Measurements from ENCODE around the gene IL4.

Gene IL4

DNA sequence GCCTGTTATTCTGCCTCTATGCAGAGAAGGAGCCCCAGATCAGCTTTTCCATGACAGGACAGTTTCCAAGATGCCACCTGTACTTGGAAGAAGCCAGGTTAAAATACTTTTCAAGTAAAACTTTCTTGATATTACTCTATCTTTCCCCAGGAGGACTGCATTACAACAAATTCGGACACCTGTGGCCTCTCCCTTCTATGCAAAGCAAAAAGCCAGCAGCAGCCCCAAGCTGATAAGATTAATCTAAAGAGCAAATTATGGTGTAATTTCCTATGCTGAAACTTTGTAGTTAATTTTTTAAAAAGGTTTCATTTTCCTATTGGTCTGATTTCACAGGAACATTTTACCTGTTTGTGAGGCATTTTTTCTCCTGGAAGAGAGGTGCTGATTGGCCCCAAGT is 301 bp upstream of the IL4 start:
- no peak for DNase-seq

GRCh38 chr5:132674671-132675506 is 1.1 kb downstream of the IL4 start:
- no peak for DNase-seq

DNA sequence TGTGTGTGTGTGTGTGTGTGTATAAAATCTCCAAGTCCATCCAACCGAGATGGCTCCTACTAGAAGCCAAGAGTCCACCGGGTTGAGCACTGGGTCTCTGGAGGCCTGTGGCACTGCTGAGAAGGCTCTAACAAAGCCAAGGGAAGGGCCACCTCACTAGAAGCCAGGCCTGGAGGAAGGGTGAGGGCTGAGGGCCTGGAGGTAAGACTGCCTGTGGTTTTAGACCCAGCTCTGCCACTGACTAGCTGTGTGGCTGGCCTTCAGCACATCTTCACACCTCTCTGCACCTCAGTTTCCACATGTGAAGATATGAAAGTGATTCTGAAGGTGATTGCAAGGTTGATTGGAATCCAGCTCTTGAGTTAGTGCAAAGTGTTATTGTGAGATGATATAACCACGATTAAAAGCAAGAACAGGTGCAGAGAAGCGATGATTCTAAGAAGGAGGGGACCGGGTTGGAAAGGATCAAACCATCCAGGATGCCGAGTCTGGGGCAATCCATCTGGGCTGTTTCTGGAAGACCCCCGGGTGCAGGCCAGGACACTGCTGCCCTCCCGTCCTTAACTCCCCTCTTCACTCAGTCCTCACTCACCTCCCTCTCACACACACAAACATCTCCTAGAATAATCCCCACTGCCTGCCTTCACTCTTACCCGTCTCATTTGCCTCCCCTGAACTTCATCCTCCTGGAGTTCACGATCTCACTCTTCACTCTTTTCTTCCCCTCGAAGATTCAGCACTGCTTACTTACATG is 2.3 kb downstream of the IL4 start:
- no peak for DNase-seq

DNA sequence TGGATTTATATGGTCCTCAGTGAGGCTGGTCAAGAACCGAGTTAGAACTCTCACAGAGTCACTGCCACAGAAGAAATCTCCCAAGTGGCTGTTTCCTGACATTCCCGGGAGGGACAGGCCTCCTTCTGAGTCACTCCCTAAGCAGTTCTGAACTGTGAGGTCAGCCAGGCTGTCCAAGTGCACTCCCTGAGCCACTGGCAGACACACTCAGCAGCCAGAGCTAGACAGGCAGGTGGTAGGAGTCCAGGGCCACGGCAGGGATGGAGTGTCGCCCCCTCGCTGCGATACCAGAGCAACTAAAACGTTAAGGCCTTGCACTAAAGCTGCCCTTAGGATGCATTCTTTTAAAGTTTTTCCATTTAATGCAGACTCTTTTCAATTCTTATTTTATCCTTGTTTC is 3.4 kb downstream of the IL4 start:
- no peak for DNase-seq

DNA sequence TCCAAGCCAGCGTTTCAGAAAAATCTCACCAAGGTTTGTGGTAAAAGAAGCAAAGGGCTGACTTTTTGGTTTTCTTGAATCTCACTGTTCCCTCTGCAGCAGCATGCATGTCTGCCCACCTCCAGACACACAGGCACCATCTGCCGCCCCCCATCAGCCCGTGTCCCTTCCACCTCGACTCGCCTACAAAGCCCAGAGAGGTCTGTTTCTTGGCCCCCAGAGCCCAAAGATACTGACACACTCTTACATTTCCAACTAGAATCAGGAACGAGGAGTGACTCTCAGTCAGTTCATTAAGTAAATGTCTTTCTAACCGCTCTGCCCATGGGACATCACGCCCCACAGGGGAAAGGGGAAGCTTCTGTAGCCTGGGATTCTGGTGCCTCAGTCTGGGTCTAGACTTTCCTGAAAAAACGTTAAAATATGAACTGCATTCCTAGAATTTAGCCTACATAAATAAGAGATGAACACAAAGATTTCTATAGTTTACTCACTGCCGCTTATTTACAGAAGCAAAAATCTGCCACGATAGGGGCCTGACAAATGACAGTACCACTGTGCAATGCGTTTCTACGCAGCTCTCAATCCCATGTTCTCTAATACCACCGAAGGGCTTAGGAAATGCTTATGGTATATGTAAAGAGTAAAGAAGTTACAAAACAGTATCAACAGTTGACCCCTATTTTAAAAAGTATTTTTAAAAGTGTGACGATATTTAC is 4.1 kb downstream of the IL4 start:
- no peak for DNase-seq

- DNase-seq, result no peak
Measured at GRCh38 chr5:132678735-132679134, 4.9 kb downstream of the IL4 start.

GRCh38 chr5:132679166-132679565 is 5.4 kb downstream of the IL4 start:
- no peak for DNase-seq

DNA sequence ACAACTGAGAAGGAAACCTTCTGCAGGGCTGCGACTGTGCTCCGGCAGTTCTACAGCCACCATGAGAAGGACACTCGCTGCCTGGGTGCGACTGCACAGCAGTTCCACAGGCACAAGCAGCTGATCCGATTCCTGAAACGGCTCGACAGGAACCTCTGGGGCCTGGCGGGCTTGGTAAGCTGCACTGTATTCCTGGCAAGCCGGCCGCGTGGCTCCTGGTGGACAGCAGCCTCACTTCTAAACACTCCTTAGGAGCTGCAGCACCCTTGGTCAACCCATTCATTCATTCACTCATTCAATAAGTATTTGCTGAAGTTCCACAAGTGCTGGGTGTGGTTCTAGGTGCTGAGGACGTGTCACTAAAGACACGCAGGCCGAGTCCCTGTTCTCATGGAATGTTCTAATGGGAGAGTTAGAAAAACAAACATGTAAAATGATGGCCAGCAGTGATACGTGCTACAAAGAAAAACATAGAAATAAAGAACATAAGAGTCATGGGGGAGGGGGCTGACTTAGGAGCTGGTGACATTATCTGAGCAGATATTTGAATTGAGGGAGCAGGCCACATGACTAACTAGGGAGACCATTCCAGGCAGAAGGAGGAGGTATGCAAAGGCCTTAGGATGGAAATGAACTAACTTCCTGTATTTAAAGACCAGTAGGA is 6.1 kb downstream of the IL4 start:
- DNase-seq, result no peak

DNA sequence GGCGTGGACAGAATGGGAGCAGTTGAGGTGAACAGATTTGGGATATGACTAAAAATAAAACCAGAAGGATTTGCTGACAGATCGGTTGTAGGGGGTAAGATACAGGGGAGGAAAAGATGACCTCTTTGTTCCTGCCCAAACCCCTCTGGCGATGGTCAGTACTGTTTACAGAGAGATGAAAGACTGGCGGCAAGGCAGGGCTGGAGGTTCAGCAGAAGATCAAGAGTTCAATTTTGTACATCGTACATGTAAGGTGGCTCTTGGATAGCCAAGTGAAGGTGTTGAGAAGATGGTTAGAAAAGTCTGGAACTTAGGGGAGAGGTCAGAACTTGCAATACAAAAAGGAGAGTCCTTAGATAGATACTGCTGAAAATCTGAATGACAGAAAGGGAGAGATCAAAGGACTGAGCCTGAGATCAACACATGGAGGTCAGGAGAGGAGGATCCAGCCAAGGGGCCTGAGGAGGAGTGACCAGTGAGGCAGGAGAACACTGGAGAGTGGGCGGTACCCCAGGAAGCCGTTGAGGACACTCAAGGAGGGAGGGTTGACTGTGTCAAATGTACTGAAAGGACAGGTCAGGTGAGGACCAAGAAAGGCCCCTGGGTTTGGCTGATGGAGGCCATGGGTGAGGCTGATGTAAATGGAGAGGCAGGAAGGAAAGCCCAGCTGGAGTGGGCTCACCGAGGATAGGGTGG is 7.1 kb downstream of the IL4 start:
- no peak for DNase-seq

DNA sequence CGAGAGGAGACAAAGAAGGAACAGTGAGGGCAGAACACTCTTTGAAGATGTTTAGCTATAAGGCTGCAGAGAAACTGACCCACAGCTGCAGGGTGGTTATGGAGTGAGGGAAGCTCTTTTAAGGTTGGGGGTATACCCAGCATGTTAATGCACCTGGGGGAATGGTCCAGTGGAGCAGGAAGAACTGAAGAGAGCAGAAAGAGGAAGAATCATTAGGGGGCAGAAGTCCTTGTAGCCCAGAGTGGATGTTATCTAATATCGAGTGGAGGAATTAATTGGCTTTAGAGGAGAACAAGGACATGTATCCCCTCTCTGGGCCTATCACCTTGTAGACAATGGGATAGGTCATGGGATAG is 7.7 kb downstream of the IL4 start:
- DNase-seq, result no peak

DNA sequence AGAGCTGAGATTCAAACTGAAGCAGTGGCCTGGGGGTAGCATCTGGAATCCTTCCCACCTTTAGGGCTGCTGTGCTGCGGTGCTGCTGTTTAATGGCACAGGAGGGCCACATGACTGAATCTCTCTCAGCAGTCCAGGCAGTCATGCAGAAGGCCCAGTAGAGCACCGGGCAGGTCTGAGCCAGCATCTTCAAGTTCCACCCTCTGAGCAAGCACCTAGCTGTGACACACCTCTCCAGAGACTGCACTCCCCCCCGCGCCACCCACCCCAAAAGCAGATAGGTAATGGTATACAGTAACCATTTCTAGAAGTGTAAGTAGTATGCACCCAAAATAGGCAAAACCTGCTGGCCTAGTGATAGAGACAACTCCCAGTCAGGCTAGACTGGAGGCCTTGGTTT is 8.2 kb downstream of the IL4 start:
- DNase-seq, result no peak

GRCh38 chr5:132684491-132684890 is 10.7 kb downstream of the IL4 start:
- no peak for DNase-seq

- DNase-seq, result no peak
Measured at GRCh38 chr5:132684922-132685720, 11.3 kb downstream of the IL4 start.

DNA sequence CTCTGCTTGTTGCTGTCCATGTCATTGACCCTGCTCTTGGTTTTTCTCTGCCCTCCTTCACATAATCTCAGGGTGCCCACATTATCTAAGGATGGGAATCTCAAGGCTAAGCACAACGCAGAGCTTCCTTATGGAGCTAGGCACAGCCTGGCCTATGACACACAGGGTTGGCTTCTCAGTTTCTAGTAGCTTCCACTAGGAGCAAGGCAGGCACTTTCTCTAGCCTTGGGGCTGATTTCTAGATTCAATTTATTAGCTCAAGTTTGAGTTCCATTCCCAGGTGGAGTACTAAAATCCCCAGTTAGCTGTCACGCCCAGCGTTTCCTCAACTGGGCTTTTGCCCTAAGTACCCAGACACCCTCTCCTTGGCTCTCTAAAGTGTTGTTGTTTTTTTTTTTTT is 12.4 kb downstream of the IL4 start:
- DNase-seq, result no peak

- no peak for DNase-seq
Measured at GRCh38 chr5:132687995-132688394, 14.2 kb downstream of the IL4 start.

DNA sequence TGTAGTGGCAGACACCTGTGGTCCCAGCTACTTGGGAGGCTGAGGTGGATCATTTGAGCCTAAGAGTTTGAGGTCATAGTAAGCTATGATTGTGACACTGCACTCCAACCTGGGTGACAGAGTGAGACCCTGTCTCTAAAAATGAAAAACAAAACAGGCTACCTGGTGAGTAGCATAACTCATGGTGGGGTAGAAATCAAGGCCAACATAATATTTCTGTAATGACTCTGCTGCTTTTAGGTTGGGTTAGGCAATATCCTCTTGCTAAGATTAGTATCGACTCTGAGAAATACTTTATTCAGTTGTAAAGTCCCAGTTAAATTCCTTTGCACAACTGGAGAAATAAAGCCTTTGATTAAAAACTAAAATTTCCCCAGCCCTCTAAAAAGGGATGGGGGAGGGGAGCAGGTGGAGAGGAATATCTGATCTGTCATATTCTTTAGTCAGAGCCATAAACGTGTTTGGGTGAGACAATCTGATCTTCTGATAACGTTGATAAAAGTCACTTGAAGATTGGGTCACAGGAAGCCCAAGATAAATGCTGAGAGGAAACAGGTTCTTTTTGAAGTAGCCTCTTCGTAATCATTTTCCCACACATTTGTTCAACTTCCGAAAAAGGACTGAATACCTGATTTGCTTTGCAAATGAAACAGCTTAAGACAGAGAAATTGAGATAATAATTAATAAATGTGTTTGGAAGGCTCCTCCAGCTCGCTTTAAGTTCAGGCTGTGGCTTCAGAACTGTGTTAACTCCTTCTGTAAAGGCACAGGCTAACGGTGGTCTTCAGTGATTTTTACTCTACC is 14.9 kb downstream of the IL4 start:
- no peak for DNase-seq

GRCh38 chr5:132689513-132689912 is 15.7 kb downstream of the IL4 start:
- no peak for DNase-seq

DNA sequence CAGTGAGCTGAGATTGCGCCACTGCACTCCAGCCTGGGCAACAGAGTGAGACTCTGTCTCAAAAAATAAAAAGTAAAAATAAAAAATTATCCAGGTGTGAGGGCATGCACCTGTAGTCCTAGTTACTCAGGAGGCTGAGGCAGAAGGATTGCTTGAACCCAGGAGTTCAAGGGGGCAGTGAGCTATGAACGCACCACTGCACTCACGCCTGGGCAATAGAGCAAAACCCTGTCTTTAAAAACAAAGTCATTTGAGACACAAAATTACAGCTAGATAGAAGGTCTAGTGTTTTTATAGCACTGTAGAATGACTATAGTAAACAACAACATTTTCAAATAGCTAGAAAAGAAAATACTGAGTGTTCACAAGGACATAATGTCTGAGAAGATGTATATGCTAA is 16.4 kb downstream of the IL4 start:
- no peak for DNase-seq
